HG02870 (cell line): ENCODE results near the gene KCNH8.
A peak's percentile ranks its signal among the peaks of the same experiment; 100 is the strongest.

Experiments used
- ATAC-seq: cut with Tn5 transposase; IDR thresholded peaks from one replicate; pipeline ENCODE4 v1.9.1; 2021; ENCODE audit warnings: mild to moderate bottlenecking, moderate library complexity; ENCODE audit not compliant: unreplicated experiment

KCNH8 gene

GRCh38 chr3:19248767-19249166 lies 100.5 kb downstream of the KCNH8 start:
- ATAC-seq, result no peak

- ATAC-seq, result no peak
These were observed 102.8 kb downstream of the KCNH8 start for GRCh38 chr3:19250959-19251610.

GRCh38 chr3:19254189-19254588 lies 105.9 kb downstream of the KCNH8 start:
- ATAC-seq, result no peak

- no peak for ATAC-seq
These were observed 106.6 kb downstream of the KCNH8 start for GRCh38 chr3:19254784-19255338.

- no peak for ATAC-seq
These were observed 108.0 kb downstream of the KCNH8 start for GRCh38 chr3:19256313-19256712.

- no peak for ATAC-seq
These were observed 115.3 kb downstream of the KCNH8 start for GRCh38 chr3:19263606-19264005.

GRCh38 chr3:19264424-19264823 lies 116.1 kb downstream of the KCNH8 start:
- ATAC-seq, result peak; percentile 76

- no peak for ATAC-seq
These were observed 118.7 kb downstream of the KCNH8 start for GRCh38 chr3:19267040-19267439.

- ATAC-seq, result no peak
These were observed 122.2 kb downstream of the KCNH8 start for GRCh38 chr3:19270481-19270880.

- no peak for ATAC-seq
These were observed 124.0 kb downstream of the KCNH8 start for GRCh38 chr3:19272296-19272695.

GRCh38 chr3:19273091-19273490 lies 124.8 kb downstream of the KCNH8 start:
- ATAC-seq, result no peak

GRCh38 chr3:19274576-19274975 lies 126.3 kb downstream of the KCNH8 start:
- no peak for ATAC-seq

GRCh38 chr3:19284974-19285373 lies 136.7 kb downstream of the KCNH8 start:
- no peak for ATAC-seq

GRCh38 chr3:19293295-19293694 lies 145.0 kb downstream of the KCNH8 start:
- no peak for ATAC-seq

GRCh38 chr3:19295208-19295607 lies 146.9 kb downstream of the KCNH8 start:
- ATAC-seq, result no peak

- ATAC-seq, result peak; percentile 75
These were observed 183.6 kb downstream of the KCNH8 start for GRCh38 chr3:19331931-19332330.

- ATAC-seq, result no peak
These were observed 185.8 kb downstream of the KCNH8 start for GRCh38 chr3:19334120-19334519.

GRCh38 chr3:19338769-19339168 lies 190.5 kb downstream of the KCNH8 start:
- no peak for ATAC-seq

- peak; percentile 39 for ATAC-seq
These were observed 194.1 kb downstream of the KCNH8 start for GRCh38 chr3:19342389-19342788.

GRCh38 chr3:19346759-19347158 lies 198.4 kb downstream of the KCNH8 start:
- no peak for ATAC-seq

GRCh38 chr3:19347671-19348070 lies 199.4 kb downstream of the KCNH8 start:
- ATAC-seq, result no peak

- no peak for ATAC-seq
These were observed 200.2 kb downstream of the KCNH8 start for GRCh38 chr3:19348500-19348899.
